Neuronal stem cell (in vitro differentiated cells): ENCODE data around the gene TANGO6.

Source experiments
- DNase-seq: peaks from one replicate; pipeline ENCODE4 v3.0.0-alpha.2; 2013; ENCODE audit warnings: low spot score
- H2AFZ ChIP-seq: one replicate; pipeline ENCODE4 v1.6.1; 2013; ENCODE audit warnings: mild to moderate bottlenecking, low read length, inconsistent platforms
- H2AK5ac ChIP-seq: 2 replicates; pipeline ENCODE4 v1.6.1; 2013; ENCODE audit warnings: low read depth, mild to moderate bottlenecking, inconsistent platforms, low read length, moderate library complexity, mixed read lengths
- H2BK120ac ChIP-seq: 2 replicates; pipeline ENCODE4 v1.6.1; 2013; ENCODE audit warnings: low read depth, mild to moderate bottlenecking, inconsistent platforms, low read length, moderate library complexity, mixed read lengths
- H2BK12ac ChIP-seq: one replicate; pipeline ENCODE4 v1.6.1; 2013; ENCODE audit warnings: low read length, inconsistent platforms
- H2BK15ac ChIP-seq: 2 replicates; pipeline ENCODE4 v1.6.1; 2013; ENCODE audit warnings: mild to moderate bottlenecking, low read length, inconsistent platforms, mixed read lengths
- H2BK5ac ChIP-seq: one replicate; pipeline ENCODE4 v1.6.1; 2013; ENCODE audit warnings: inconsistent platforms, mild to moderate bottlenecking, low read length, moderate library complexity
- H3K14ac ChIP-seq: one replicate; pipeline ENCODE4 v1.6.1; 2013; ENCODE audit warnings: low read length, inconsistent platforms
- H3K18ac ChIP-seq: 2 replicates; pipeline ENCODE4 v1.6.1; 2013; ENCODE audit warnings: low read length, inconsistent platforms
- H3K23ac ChIP-seq: 2 replicates; pipeline ENCODE4 v1.6.1; 2013; ENCODE audit warnings: low read depth, mild to moderate bottlenecking, mixed read lengths, low read length, inconsistent platforms; ENCODE audit not compliant: poor library complexity
- H3K27ac ChIP-seq: replicated peaks from 3 replicates; pipeline ENCODE4 v1.5.1; 2013; ENCODE audit warnings: low read length, inconsistent platforms
- H3K27me3 ChIP-seq, 3 experiments: 2 replicates each; pipeline ENCODE4 v1.6.1; 2013; ENCODE audit warnings: low read length in 3 of 3, mild to moderate bottlenecking in 2 of 3, inconsistent platforms in 1 of 3, low read depth in 1 of 3, mixed read lengths in 1 of 3, moderate library complexity in 1 of 3; ENCODE audit not compliant: control insufficient read depth in 3 of 3, insufficient read depth in 3 of 3
- H3K36me3 ChIP-seq, 2 donors: replicated peaks in 1 of 2; 2 replicates each; pipeline ENCODE4 v1.6.1; 2013; ENCODE audit warnings: low read length in 2 of 2; ENCODE audit not compliant: control insufficient read depth in 2 of 2, insufficient read depth in 2 of 2
- H3K4ac ChIP-seq: 2 replicates; pipeline ENCODE4 v1.6.1; 2013; ENCODE audit warnings: inconsistent platforms, mild to moderate bottlenecking, low read length, moderate library complexity
- H3K4me1 ChIP-seq, 2 donors: 1 replicate in 1 of 2; 2 replicates in 1 of 2; pipeline ENCODE4 v1.6.1; 2013; ENCODE audit warnings: low read length in 2 of 2, low read depth in 1 of 2; ENCODE audit not compliant: control insufficient read depth in 2 of 2, insufficient read depth in 1 of 2
- H3K4me2 ChIP-seq: one replicate; pipeline ENCODE4 v1.6.1; 2013; ENCODE audit warnings: mild to moderate bottlenecking, low read length, inconsistent platforms; ENCODE audit not compliant: insufficient read depth, poor library complexity, severe bottlenecking
- H3K4me3 ChIP-seq, 2 donors: 2 replicates each; pipeline ENCODE4 v1.5.1; 2013; ENCODE audit warnings: low read length in 2 of 2, mild to moderate bottlenecking in 2 of 2, inconsistent platforms in 1 of 2, moderate library complexity in 1 of 2
- H3K79me1 ChIP-seq: one replicate; pipeline ENCODE4 v1.6.1; 2013; ENCODE audit warnings: low read depth, mild to moderate bottlenecking, inconsistent platforms, low read length, moderate library complexity
- H3K9ac ChIP-seq: one replicate; pipeline ENCODE4 v1.6.1; 2013; ENCODE audit warnings: mild to moderate bottlenecking, low read depth, low read length, inconsistent platforms; ENCODE audit not compliant: poor library complexity
- H3K9me3 ChIP-seq, 2 donors: replicated peaks in 1 of 2; 2 replicates each; pipeline versions ENCODE3 to v1.6.1; 2013; ENCODE audit warnings: low read length in 2 of 2, mild to moderate bottlenecking in 2 of 2, inconsistent platforms in 1 of 2, low read depth in 1 of 2, mixed read lengths in 1 of 2, moderate library complexity in 1 of 2; ENCODE audit not compliant: control insufficient read depth in 2 of 2, insufficient read depth in 1 of 2
- H4K8ac ChIP-seq: one replicate; pipeline ENCODE4 v1.6.1; 2013; ENCODE audit warnings: low read depth, mild to moderate bottlenecking, inconsistent platforms, low read length, moderate library complexity
- H4K91ac ChIP-seq: one replicate; pipeline ENCODE4 v1.6.1; 2013; ENCODE audit warnings: low read length, low read depth, mild to moderate bottlenecking, inconsistent platforms; ENCODE audit not compliant: poor library complexity
- WGBS, 2 donors: extraction: QIAGEN DNeasy Blood & Tissue Kit; methylation state at CpG; one replicate each; pipeline ENCODE4 v1.1.7; 2013; ENCODE audit warnings: missing lambda C conversion rate in 2 of 2, mixed read lengths in 1 of 2; ENCODE audit not compliant: insufficient read length in 2 of 2, insufficient replicate concordance in 1 of 2; ENCODE audit errors: extremely low coverage in 2 of 2; 5-methylcytosine and 5-hydroxymethylcytosine counted together

The TANGO6 gene

DNA sequence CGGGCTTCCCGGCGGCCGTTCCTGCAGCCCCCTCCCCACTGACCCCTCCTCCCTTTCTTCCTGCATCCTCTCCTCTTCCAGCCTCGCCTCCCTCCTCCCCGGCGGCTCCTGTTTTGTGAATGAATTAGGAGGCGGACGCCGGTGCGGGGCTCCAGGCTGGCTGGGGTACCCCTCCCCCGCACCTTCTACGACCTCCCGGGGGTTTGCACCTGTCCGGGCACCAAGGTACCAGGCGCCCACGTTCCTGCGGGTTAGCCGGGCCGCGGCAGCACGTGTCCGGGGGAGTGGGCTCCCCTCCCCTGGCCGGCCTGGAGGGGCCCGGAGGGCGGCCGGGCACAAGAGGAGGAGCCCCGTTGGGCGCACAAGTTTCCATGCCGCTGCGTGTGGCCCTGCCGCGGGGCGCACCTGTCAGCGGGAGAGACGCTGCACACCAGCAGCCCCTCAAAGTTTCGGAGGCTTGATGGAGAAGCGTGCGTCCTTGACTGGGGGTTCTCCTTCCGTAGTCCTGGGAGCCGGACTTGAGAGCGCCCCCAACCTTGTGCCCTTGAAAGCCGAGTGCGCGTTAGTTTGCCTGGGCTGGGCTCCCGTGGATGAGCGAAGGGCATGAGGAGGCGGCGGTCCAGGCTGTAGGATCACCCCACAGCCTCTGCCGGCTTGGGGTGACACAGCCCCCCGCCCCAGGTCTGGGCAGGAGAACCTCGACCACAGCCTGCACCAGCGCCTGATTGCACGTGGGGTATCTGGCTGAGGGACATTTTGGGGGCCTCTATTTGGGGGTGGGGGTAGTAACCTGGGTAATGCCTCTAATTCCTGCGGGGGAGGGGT, 263.4 kb downstream of the TANGO6 start:
- H2BK12ac ChIP-seq: no peak overlapping the region
- H3K14ac ChIP-seq: peak overlapping the region; percentile 32
- peaks cover 20 to 26% of the 10 kb centered on the region in 2 donors for H3K36me3 ChIP-seq
- peaks cover 13 to 16% of the 10 kb centered on the region in 2 donors for H3K4me1 ChIP-seq
- H3K4me3 ChIP-seq: peak overlapping the region; percentile 63 to 86
- peaks cover 16% of the 10 kb centered on the region for H3K79me1 ChIP-seq
- peak overlapping the region; percentile 93 for H3K18ac ChIP-seq
- H2BK120ac ChIP-seq: peak overlapping the region; percentile 41
- H3K4me2 ChIP-seq: peak overlapping the region; percentile 99
- H4K8ac ChIP-seq: no peak overlapping the region
- peak overlapping the region; percentile 87 for H3K9ac ChIP-seq
- H2AFZ ChIP-seq: peak overlapping the region; percentile 90
- no peaks in the 10 kb centered on the region for H3K9me3 ChIP-seq
- H4K91ac ChIP-seq: no peak overlapping the region
- H3K23ac ChIP-seq: peak overlapping the region; percentile 29
- no peak overlapping the region for H3K4ac ChIP-seq
- H3K27me3 ChIP-seq: no peaks in the 10 kb centered on the region
- peak overlapping the region; percentile 78 for H2BK15ac ChIP-seq
- DNase-seq: peak; percentile 51
- H2BK5ac ChIP-seq: peak overlapping the region; percentile 39
- WGBS, 2 donors: no CpG with 5 or more reads among the region's 55 CpGs
- no peak overlapping the region for H3K27ac ChIP-seq
- H2AK5ac ChIP-seq: peak overlapping the region; percentile 69

- Histone ChIP-seq H2BK5ac (no peak overlapping the region), H3K79me1 (peaks cover 18% of the 10 kb centered on the region), H2AFZ (no peak overlapping the region), H2BK12ac (no peak overlapping the region), H3K14ac (no peak overlapping the region), H4K8ac (no peak overlapping the region), H2BK15ac (peak overlapping the region; percentile 78), H3K9ac (peak overlapping the region; percentile 87), H2BK120ac (no peak overlapping the region), H3K36me3 (peaks cover 26 to 32% of the 10 kb centered on the region in 2 donors), H3K4me3 (peak overlapping the region; percentile 16 to 86), H3K4me2 (peak overlapping the region; percentile 99), H3K27ac (no peak overlapping the region), H2AK5ac (peak overlapping the region; percentile 69), H3K18ac (peak overlapping the region; percentile 93), H3K27me3 (no peaks in the 10 kb centered on the region), H3K4ac (no peak overlapping the region), H3K4me1 (peaks cover 13 to 16% of the 10 kb centered on the region in 2 donors), H3K9me3 (no peaks in the 10 kb centered on the region), H4K91ac (no peak overlapping the region), H3K23ac (peak overlapping the region; percentile 29)
- WGBS, 2 donors: no CpG with 5 or more reads among the region's 52 CpGs
- DNase-seq: peak; percentile 37
These were observed 264.1 kb downstream of the TANGO6 start for GRCh38 chr16:69107316-69107962.

- Histone ChIP-seq H3K18ac (no peak overlapping the region), H3K9me3 (no peaks in the 10 kb centered on the region), H2BK12ac (no peak overlapping the region), H2AFZ (no peak overlapping the region), H3K27me3 (no peaks in the 10 kb centered on the region), H3K4me1 (peaks cover 13 to 16% of the 10 kb centered on the region in 2 donors), H2BK5ac (no peak overlapping the region), H3K14ac (no peak overlapping the region), H3K4ac (no peak overlapping the region), H3K4me3 (peak overlapping the region in 1 of 2 donors; percentile 86), H3K79me1 (peaks cover 22% of the 10 kb centered on the region), H3K27ac (no peak overlapping the region), H2AK5ac (no peak overlapping the region), H4K91ac (no peak overlapping the region), H3K23ac (no peak overlapping the region), H3K4me2 (peak overlapping the region; percentile 99), H2BK15ac (peak overlapping the region; percentile 54), H3K9ac (peak overlapping the region; percentile 87), H3K36me3 (peaks cover 31 to 33% of the 10 kb centered on the region in 2 donors), H4K8ac (no peak overlapping the region), H2BK120ac (no peak overlapping the region)
- DNase-seq: no peak
- no CpG with 5 or more reads among the region's 9 CpGs for WGBS, 2 donors
These were observed 265.0 kb downstream of the TANGO6 start for GRCh38 chr16:69108064-69108904.
